T-helper 2 cell treated with Interferon-gamma antibody and Interleukin-4, amounts not matched to agents 5 μg/mL and 100 μg/mL, for 36 hours (primary cell): ENCODE measurements around the gene SMAD9.

ENCODE experiments used
- DNase-seq: peaks from one replicate; pipeline ENCODE4 v3.0.0; 2021; ENCODE audit warnings: low spot score
- H3K27ac Mint-ChIP-seq: one replicate; pipeline ENCODE4 v1.8.0; 2021; ENCODE audit warnings: mild to moderate bottlenecking, mixed read lengths
- H3K27me3 Mint-ChIP-seq: one replicate; pipeline ENCODE4 v1.8.0; 2021; ENCODE audit warnings: low read depth, mixed read lengths
- H3K36me3 Mint-ChIP-seq: one replicate; pipeline ENCODE4 v1.8.0; 2021; ENCODE audit warnings: low read depth, mixed read lengths
- H3K4me1 Mint-ChIP-seq: one replicate; pipeline ENCODE4 v1.8.0; 2021; ENCODE audit warnings: low read depth, mixed read lengths
- H3K4me3 Mint-ChIP-seq: one replicate; pipeline ENCODE4 v1.8.0; 2022; ENCODE audit warnings: mild to moderate bottlenecking, moderate library complexity, mixed read lengths
- H3K9me3 Mint-ChIP-seq: one replicate; pipeline ENCODE4 v1.8.0; 2021; ENCODE audit warnings: mixed read lengths

SMAD9 gene

GRCh38 chr13:36918246-36919131 lies 1.5 kb downstream of the SMAD9 start:
- H3K27me3 Mint-ChIP-seq: peaks cover 64% of the 10 kb centered on the region
- H3K4me3 Mint-ChIP-seq: peak overlapping the region; percentile 26
- H3K36me3 Mint-ChIP-seq: no peaks in the 10 kb centered on the region
- no peaks in the 10 kb centered on the region for H3K4me1 Mint-ChIP-seq
- no peak overlapping the region for H3K27ac Mint-ChIP-seq
- DNase-seq: no peak
- no peaks in the 10 kb centered on the region for H3K9me3 Mint-ChIP-seq

GRCh38 chr13:36917311-36917710 lies 2.7 kb downstream of the SMAD9 start:
- Mint-ChIP-seq H3K27ac (no peak overlapping the region), H3K4me1 (no peaks in the 10 kb centered on the region), H3K9me3 (no peaks in the 10 kb centered on the region), H3K4me3 (no peak overlapping the region), H3K27me3 (peaks cover 62% of the 10 kb centered on the region), H3K36me3 (no peaks in the 10 kb centered on the region)
- no peak for DNase-seq

GRCh38 chr13:36915896-36916640 lies 4.0 kb downstream of the SMAD9 start:
- H3K36me3 Mint-ChIP-seq: no peaks in the 10 kb centered on the region
- H3K27me3 Mint-ChIP-seq: peaks cover 54% of the 10 kb centered on the region
- H3K4me3 Mint-ChIP-seq: no peak overlapping the region
- no peaks in the 10 kb centered on the region for H3K4me1 Mint-ChIP-seq
- H3K27ac Mint-ChIP-seq: no peak overlapping the region
- H3K9me3 Mint-ChIP-seq: no peaks in the 10 kb centered on the region
- DNase-seq: no peak

- Mint-ChIP-seq H3K27ac (no peak overlapping the region), H3K9me3 (no peaks in the 10 kb centered on the region), H3K4me1 (no peaks in the 10 kb centered on the region), H3K4me3 (no peak overlapping the region), H3K36me3 (no peaks in the 10 kb centered on the region), H3K27me3 (peaks cover 48% of the 10 kb centered on the region)
- no peak for DNase-seq
Measured at GRCh38 chr13:36915106-36915505, 4.9 kb downstream of the SMAD9 start.

GRCh38 chr13:36914648-36915047 lies 5.4 kb downstream of the SMAD9 start:
- Mint-ChIP-seq H3K27me3 (peaks cover 48% of the 10 kb centered on the region), H3K27ac (no peak overlapping the region), H3K4me1 (no peaks in the 10 kb centered on the region), H3K36me3 (no peaks in the 10 kb centered on the region), H3K4me3 (no peak overlapping the region), H3K9me3 (no peaks in the 10 kb centered on the region)
- no peak for DNase-seq

- no peaks in the 10 kb centered on the region for H3K9me3 Mint-ChIP-seq
- H3K27me3 Mint-ChIP-seq: peaks cover 41% of the 10 kb centered on the region
- H3K27ac Mint-ChIP-seq: no peak overlapping the region
- DNase-seq: no peak
- H3K4me1 Mint-ChIP-seq: no peaks in the 10 kb centered on the region
- H3K36me3 Mint-ChIP-seq: no peaks in the 10 kb centered on the region
- H3K4me3 Mint-ChIP-seq: no peak overlapping the region
Measured at GRCh38 chr13:36913463-36913862, 6.6 kb downstream of the SMAD9 start.

- H3K27me3 Mint-ChIP-seq: peaks cover 38% of the 10 kb centered on the region
Measured at GRCh38 chr13:36912973-36913372, 7.1 kb downstream of the SMAD9 start.

GRCh38 chr13:36912369-36912768 lies 7.7 kb downstream of the SMAD9 start:
- no peaks in the 10 kb centered on the region for H3K36me3 Mint-ChIP-seq
- no peak overlapping the region for H3K27ac Mint-ChIP-seq
- DNase-seq: no peak
- H3K4me1 Mint-ChIP-seq: no peaks in the 10 kb centered on the region
- H3K4me3 Mint-ChIP-seq: no peak overlapping the region
- H3K9me3 Mint-ChIP-seq: no peaks in the 10 kb centered on the region
- H3K27me3 Mint-ChIP-seq: peaks cover 32% of the 10 kb centered on the region

More at GRCh38 chr13:36912973-36913372, 7.1 kb downstream of the SMAD9 start:
- H3K9me3 Mint-ChIP-seq: no peaks in the 10 kb centered on the region
- DNase-seq: no peak
- no peaks in the 10 kb centered on the region for H3K4me1 Mint-ChIP-seq
- H3K27ac Mint-ChIP-seq: no peak overlapping the region
- no peaks in the 10 kb centered on the region for H3K36me3 Mint-ChIP-seq
- no peak overlapping the region for H3K4me3 Mint-ChIP-seq

- no peaks in the 10 kb centered on the region for H3K36me3 Mint-ChIP-seq
- H3K4me3 Mint-ChIP-seq: no peak overlapping the region
- H3K9me3 Mint-ChIP-seq: no peaks in the 10 kb centered on the region
- DNase-seq: no peak
- peaks cover 25% of the 10 kb centered on the region for H3K27me3 Mint-ChIP-seq
- no peaks in the 10 kb centered on the region for H3K4me1 Mint-ChIP-seq
- no peak overlapping the region for H3K27ac Mint-ChIP-seq
Measured at GRCh38 chr13:36910545-36910944, 9.5 kb downstream of the SMAD9 start.

- H3K27ac Mint-ChIP-seq: no peak overlapping the region
Measured at GRCh38 chr13:36907821-36908220, 12.2 kb downstream of the SMAD9 start.

GRCh38 chr13:36907266-36907665 lies 12.8 kb downstream of the SMAD9 start:
- no peak overlapping the region for H3K27ac Mint-ChIP-seq
- H3K36me3 Mint-ChIP-seq: no peaks in the 10 kb centered on the region
- no peaks in the 10 kb centered on the region for H3K9me3 Mint-ChIP-seq
- H3K4me3 Mint-ChIP-seq: no peak overlapping the region
- no peaks in the 10 kb centered on the region for H3K4me1 Mint-ChIP-seq
- no peak for DNase-seq
- H3K27me3 Mint-ChIP-seq: peaks cover 16% of the 10 kb centered on the region

More at GRCh38 chr13:36907821-36908220, 12.2 kb downstream of the SMAD9 start:
- H3K4me1 Mint-ChIP-seq: no peaks in the 10 kb centered on the region
- H3K4me3 Mint-ChIP-seq: no peak overlapping the region
- H3K36me3 Mint-ChIP-seq: no peaks in the 10 kb centered on the region
- H3K9me3 Mint-ChIP-seq: no peaks in the 10 kb centered on the region
- peaks cover 16% of the 10 kb centered on the region for H3K27me3 Mint-ChIP-seq
- DNase-seq: no peak

- Mint-ChIP-seq H3K4me3 (no peak overlapping the region), H3K4me1 (no peaks in the 10 kb centered on the region), H3K36me3 (no peaks in the 10 kb centered on the region)
Measured at GRCh38 chr13:36905944-36906343, 14.1 kb downstream of the SMAD9 start.

GRCh38 chr13:36903925-36904595 lies 16.0 kb downstream of the SMAD9 start:
- Mint-ChIP-seq H3K9me3 (no peaks in the 10 kb centered on the region), H3K36me3 (no peaks in the 10 kb centered on the region), H3K27ac (no peak overlapping the region), H3K4me1 (no peaks in the 10 kb centered on the region), H3K4me3 (no peak overlapping the region), H3K27me3 (peaks cover 16% of the 10 kb centered on the region)
- no peak for DNase-seq

More at GRCh38 chr13:36905944-36906343, 14.1 kb downstream of the SMAD9 start:
- Mint-ChIP-seq H3K27ac (no peak overlapping the region), H3K27me3 (peaks cover 12% of the 10 kb centered on the region), H3K9me3 (no peaks in the 10 kb centered on the region)
- no peak for DNase-seq
